GM13977 (cell line): ENCODE data around the gene NEURL3.
A peak's percentile ranks its signal among the peaks of the same experiment; 100 is the strongest.

Experiments used
- DNase-seq: peaks from one replicate; pipeline ENCODE4 v3.0.0; 2012; ENCODE audit warnings: low spot score
- in situ Hi-C: fragments of 300-500 bp; cut with MboI; formaldehyde crosslinking; loops from one replicate; pipeline ENCODE4 v1.12.0; 2022; ENCODE audit warnings: low sequenced_read_pairs, low pct_unique_long_range_greater_than_20kb, mixed read lengths, inconsistent platforms; ENCODE audit not compliant: unreplicated experiment
- TF ChIP-seq, protein P1 (sequence below): IDR thresholded peaks from 2 replicates; pipeline ENCODE4 v1.5.1; 2012; ENCODE audit warnings: mild to moderate bottlenecking, control low read depth; ENCODE audit not compliant: insufficient read depth; ENCODE audit errors: extremely low read depth, missing control alignments

The NEURL3 gene

GRCh38 chr2:96509847-96510230 is 4.7 kb upstream of the NEURL3 start:
- in situ Hi-C loops: loop anchor here (10.0 kb wide), 1 partner anchor 95 kb away; no protein-coding TSS in a partner anchor
- no peak for DNase-seq

DNA sequence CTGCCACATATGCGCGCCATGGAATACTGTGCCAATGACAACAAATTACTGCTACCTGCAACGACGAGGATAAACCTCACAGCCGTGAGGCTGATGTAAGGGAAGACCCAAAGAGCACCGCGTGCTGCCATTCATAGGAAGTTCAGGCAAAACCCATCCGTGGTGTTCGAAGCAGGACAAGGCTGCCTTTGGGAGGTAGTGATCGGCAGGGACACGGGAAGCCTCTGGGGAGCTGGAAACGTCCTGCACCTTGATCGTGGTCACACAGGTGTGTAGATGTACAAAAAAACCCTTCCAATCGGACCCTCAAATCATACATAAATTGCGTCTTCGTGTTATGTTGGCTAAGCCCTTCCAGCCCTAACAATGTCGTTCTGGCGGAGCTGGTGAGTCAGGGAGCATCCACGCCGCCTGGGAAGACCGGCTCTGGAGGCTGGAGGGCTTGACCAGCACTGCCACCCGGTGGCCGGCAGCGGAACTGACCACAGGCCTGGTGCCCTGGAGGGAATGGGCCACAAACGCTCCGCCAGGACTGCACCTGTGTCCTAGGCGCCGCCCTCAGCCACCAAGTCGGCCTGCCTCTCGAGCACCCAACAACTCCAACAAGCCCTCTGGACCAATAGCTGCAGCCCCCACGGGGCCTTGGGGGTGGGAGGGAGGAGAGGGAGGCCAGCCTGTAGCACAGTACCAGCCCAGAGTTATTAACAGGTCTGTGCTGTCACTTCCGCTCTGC is 4.1 kb upstream of the NEURL3 start:
- in situ Hi-C loops: no loop called here
- TF ChIP-seq, protein P1, sequence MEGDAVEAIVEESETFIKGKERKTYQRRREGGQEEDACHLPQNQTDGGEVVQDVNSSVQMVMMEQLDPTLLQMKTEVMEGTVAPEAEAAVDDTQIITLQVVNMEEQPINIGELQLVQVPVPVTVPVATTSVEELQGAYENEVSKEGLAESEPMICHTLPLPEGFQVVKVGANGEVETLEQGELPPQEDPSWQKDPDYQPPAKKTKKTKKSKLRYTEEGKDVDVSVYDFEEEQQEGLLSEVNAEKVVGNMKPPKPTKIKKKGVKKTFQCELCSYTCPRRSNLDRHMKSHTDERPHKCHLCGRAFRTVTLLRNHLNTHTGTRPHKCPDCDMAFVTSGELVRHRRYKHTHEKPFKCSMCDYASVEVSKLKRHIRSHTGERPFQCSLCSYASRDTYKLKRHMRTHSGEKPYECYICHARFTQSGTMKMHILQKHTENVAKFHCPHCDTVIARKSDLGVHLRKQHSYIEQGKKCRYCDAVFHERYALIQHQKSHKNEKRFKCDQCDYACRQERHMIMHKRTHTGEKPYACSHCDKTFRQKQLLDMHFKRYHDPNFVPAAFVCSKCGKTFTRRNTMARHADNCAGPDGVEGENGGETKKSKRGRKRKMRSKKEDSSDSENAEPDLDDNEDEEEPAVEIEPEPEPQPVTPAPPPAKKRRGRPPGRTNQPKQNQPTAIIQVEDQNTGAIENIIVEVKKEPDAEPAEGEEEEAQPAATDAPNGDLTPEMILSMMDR: peak; percentile 99
- DNase-seq: peak; percentile 82

More at GRCh38 chr2:96509847-96510230, 4.7 kb upstream of the NEURL3 start:
- TF ChIP-seq, protein P1: no peak

GRCh38 chr2:96508521-96509113 is 3.5 kb upstream of the NEURL3 start:
- no peak for DNase-seq
- TF ChIP-seq, protein P1: no peak
- in situ Hi-C loops: no loop called here

DNA sequence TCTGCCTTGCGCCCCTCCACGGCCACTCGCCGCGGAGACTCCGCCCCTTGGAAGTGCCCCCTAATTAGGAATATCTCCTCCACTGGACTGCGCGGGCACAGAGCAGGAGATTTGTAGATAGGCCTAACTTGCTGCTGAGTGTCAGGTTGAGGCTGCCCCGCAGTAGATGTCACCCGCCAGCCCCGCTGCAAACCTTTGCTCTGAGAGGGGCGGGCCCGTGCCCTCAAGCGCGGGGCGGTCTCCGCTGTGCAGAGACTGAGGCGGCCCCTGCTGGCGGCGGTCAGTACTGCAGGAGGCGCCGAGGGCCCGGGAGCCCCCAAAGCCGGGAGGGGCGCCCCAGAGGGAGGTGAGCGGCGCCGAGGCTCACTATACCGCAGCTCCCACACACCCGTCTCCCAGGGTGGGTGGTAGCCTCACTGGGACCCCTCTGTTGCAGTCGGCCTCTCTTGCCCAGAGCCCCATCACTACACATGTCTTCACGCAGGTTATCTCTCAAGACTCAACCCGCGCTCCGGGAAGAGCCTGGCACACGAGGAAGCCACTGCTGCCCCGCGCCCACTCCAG is 2.9 kb upstream of the NEURL3 start:
- TF ChIP-seq, protein P1: peak; percentile 99
- peak; percentile 91 for DNase-seq
- in situ Hi-C loops: no loop called here

- TF ChIP-seq, protein P1: no peak
- DNase-seq: no peak
- in situ Hi-C loops: no loop called here
Measured at GRCh38 chr2:96506907-96507240, 1.7 kb upstream of the NEURL3 start.

DNA sequence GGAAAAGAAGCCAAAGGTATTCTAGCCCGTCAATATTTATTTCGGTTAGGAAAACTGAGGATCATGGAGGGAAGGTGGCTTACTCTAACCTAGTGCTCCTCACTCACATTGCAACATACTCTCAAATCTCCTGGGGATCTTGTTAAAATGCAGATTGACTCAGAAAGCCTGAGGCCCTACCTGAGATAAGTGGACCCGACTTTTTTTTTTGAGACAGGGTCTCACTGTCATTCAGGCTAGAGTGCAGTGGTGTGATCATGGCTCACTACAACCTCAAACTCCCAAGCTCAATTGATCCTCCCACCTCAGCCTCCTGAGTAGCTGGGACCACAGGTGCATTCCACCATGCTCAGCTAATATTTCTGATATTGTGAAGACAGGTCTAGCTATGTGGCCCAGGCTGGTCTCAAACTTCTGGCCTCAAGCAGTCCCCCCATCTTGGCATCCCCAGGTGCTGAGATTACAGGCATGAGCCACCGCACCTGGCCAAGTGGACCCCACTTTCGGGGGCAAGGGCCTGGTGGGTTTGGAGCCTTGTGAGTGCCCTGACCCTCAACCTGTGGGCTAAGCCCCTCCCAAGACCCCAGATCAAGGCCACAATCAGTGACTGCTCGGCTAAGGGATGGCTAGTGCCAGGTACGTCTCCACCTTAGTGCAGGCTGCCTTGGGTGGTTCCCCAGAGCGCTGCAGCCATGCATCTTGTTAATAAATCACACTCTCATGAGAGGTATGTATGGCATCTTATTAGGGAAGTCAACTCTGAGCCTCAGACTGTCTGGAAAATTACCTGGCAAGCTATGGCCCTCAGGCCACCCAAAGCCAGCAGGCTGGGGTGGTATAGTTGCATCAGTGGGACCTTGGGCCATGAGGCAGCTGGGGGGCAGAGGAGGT is 1.1 kb upstream of the NEURL3 start:
- no peak for DNase-seq
- TF ChIP-seq, protein P1: no peak
- in situ Hi-C loops: no loop called here
